Measurements from ENCODE around the gene CFAP74. TPM values are rescaled to one million over a fixed set of nuclear protein-coding genes. Genes with fewer than 3 reads are reported as not detected.

The CFAP74 gene
- total and polyA plus RNA-seq, 9 of the 15 experiments (the other 6 are each of a cell fraction or from before 2014, with no cell fraction given), result 0.03 to 0.15 (median 0.05) TPM; not detected in 6

DNA sequence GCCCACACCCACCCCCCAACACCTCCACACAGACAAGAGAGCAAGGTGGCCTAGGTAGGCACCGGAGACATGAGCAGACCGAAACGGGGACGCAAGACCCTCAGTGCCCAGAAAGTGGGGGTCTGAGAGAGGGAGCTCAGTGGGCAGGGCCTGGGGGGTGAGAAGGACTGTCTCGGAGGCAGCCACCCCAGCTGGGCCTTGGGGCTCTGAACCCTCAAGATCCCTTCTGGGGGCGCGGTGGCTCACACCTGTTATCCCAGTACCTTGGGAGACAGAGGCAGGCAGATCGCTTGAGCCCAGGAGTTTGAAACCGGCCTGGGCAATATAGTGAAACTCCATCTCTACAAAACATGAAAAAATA is 103.6 kb downstream of the CFAP74 start:
- FAIRE-seq (no peak), DNase-seq (ENCODE audit: extremely low read depth in 1 of 4, low spot score in 3 of 4) (no peak), ATAC-seq (no peak)
- Histone ChIP-seq H3K4me1 (replicated peaks in 1 of 2; ENCODE audit: control insufficient read depth in 2 of 2, insufficient read depth in 2 of 2, low read length in 2 of 2) (peaks cover 3 to 38% of the 10 kb centered on the region in 2 experiments; a peak in 2 of 5 replicates), H3K4me2 (ENCODE audit: insufficient read depth, low read length) (no peak overlapping the region), H3K9me3 (replicated peaks; ENCODE audit: control insufficient read depth, insufficient read depth, low read depth, low read length) (peaks cover 4% of the 10 kb centered on the region; the same call in 1 of the 2 replicates), H3K9me1 (ENCODE audit: control insufficient read depth, insufficient read depth, low read length) (no peaks in the 10 kb centered on the region), H3K79me2 (ENCODE audit: control insufficient read depth, insufficient read depth, low read length) (no peaks in the 10 kb centered on the region), H2AFZ (ENCODE audit: low read depth, low read length) (no peak overlapping the region), H3K27ac (ENCODE audit: extremely low read depth, low read depth, low read length) (no peak overlapping the region), H3K27me3 (ENCODE audit: control insufficient read depth in 2 of 2, insufficient read depth in 2 of 2, low read length in 2 of 2) (peaks cover 0 to 13% of the 10 kb centered on the region in 2 experiments; a peak in 3 of 5 replicates), H3K4me3 (no peak overlapping the region), H3K36me3 (ENCODE audit: control insufficient read depth, insufficient read depth, low read length) (no peaks in the 10 kb centered on the region), H3K9ac (ENCODE audit: insufficient read depth in 1 of 2, low read depth in 2 of 2, low read length in 2 of 2) (no peak overlapping the region), H4K20me1 (replicated peaks; ENCODE audit: control insufficient read depth, insufficient read depth, low read length) (no peaks in the 10 kb centered on the region)
- CTCF ChIA-PET (ENCODE audit: low intra/inter-chr PET ratio), result no interaction called here
- intact Hi-C loops (cut with micrococcal nuclease), result no loop called here
- WGBS (ENCODE audit: insufficient coverage, low coverage, missing lambda C conversion rate), result 83% methylated on average over 9 of the region's 9 CpGs
- BruUV-seq (replicated peaks), result no TSS peak
- in situ Hi-C loops (cut with MboI), result no loop called here
- POLR2A ChIA-PET, result interaction anchor here (0.6 to 2.0 kb wide), 5 partner anchors 8 to 548 kb away, joined by 3 to 10 read pairs (median 5); no protein-coding TSS in a partner anchor
- TF ChIP-seq HDAC8 (tag; IDR thresholded peaks at IDR 0.05), result no peak
- TF ChIP-seq, protein P1, sequence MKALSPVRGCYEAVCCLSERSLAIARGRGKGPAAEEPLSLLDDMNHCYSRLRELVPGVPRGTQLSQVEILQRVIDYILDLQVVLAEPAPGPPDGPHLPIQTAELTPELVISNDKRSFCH (CRISPR knock-in tag; IDR thresholded peaks at IDR 0.05), result no peak
- TF ChIP-seq, protein P1 (tag; IDR thresholded peaks at IDR 0.05), result no peak
- TF ChIP-seq ZNF3 (CRISPR knock-in tag; IDR thresholded peaks at IDR 0.05), result no peak
- no peak for TF ChIP-seq ZFX (CRISPR knock-in tag; IDR thresholded peaks at IDR 0.05)
- TF ChIP-seq, protein P2, sequence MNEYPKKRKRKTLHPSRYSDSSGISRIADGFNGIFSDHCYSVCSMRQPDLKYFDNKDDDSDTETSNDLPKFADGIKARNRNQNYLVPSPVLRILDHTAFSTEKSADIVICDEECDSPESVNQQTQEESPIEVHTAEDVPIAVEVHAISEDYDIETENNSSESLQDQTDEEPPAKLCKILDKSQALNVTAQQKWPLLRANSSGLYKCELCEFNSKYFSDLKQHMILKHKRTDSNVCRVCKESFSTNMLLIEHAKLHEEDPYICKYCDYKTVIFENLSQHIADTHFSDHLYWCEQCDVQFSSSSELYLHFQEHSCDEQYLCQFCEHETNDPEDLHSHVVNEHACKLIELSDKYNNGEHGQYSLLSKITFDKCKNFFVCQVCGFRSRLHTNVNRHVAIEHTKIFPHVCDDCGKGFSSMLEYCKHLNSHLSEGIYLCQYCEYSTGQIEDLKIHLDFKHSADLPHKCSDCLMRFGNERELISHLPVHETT (CRISPR knock-in tag; conservative IDR thresholded peaks at IDR 0.05 in 1 of 2, IDR thresholded peaks at IDR 0.05 in 1 of 2), result no peak
- no peak for TF ChIP-seq SRSF1 (IDR thresholded peaks at IDR 0.05; ENCODE audit: low read depth, low read length)
- no peak for TF ChIP-seq FIP1L1 (IDR thresholded peaks at IDR 0.05; ENCODE audit: low read depth, low read length, poor library complexity, severe bottlenecking)
- no peak for TF ChIP-seq BMI1 (IDR thresholded peaks at IDR 0.05; ENCODE audit: low read length)
- TF ChIP-seq IRF2 (CRISPR knock-in tag; IDR thresholded peaks at IDR 0.05), result no peak
- TF ChIP-seq ZFP1 (CRISPR knock-in tag; IDR thresholded peaks at IDR 0.05), result no peak
- no peak for TF ChIP-seq SP1 (CRISPR knock-in tag; IDR thresholded peaks at IDR 0.05)
- no peak for TF ChIP-seq MYBL2 (IDR thresholded peaks at IDR 0.05; ENCODE audit: low read depth)
- no peak for TF ChIP-seq MYBL2 (CRISPR knock-in tag; IDR thresholded peaks at IDR 0.05; ENCODE audit: borderline replicate concordance)
- TF ChIP-seq, protein P3, sequence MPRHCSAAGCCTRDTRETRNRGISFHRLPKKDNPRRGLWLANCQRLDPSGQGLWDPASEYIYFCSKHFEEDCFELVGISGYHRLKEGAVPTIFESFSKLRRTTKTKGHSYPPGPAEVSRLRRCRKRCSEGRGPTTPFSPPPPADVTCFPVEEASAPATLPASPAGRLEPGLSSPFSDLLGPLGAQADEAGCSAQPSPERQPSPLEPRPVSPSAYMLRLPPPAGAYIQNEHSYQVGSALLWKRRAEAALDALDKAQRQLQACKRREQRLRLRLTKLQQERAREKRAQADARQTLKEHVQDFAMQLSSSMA (CRISPR knock-in tag; IDR thresholded peaks at IDR 0.05), result no peak
- TF ChIP-seq, protein P4, sequence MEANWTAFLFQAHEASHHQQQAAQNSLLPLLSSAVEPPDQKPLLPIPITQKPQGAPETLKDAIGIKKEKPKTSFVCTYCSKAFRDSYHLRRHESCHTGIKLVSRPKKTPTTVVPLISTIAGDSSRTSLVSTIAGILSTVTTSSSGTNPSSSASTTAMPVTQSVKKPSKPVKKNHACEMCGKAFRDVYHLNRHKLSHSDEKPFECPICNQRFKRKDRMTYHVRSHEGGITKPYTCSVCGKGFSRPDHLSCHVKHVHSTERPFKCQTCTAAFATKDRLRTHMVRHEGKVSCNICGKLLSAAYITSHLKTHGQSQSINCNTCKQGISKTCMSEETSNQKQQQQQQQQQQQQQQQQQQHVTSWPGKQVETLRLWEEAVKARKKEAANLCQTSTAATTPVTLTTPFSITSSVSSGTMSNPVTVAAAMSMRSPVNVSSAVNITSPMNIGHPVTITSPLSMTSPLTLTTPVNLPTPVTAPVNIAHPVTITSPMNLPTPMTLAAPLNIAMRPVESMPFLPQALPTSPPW (CRISPR knock-in tag; IDR thresholded peaks at IDR 0.05), result no peak
- no peak for TF ChIP-seq ZBTB33 (CRISPR knock-in tag; IDR thresholded peaks at IDR 0.05)
- TF ChIP-seq CC2D1A (IDR thresholded peaks at IDR 0.05), result no peak
